NCI-H69 (cell line): ENCODE data around the gene MAD1L1.
"Not testable (repeated sequence)": the region's sequence is repeated elsewhere in the genome, so short reads cannot be mapped to it uniquely, and the experiment has no call there.

Experiments used
- DNase-seq: peaks from one replicate; lab custom pipeline; 2025; lab: John Stamatoyannopoulos, UW

MAD1L1 gene

DNA sequence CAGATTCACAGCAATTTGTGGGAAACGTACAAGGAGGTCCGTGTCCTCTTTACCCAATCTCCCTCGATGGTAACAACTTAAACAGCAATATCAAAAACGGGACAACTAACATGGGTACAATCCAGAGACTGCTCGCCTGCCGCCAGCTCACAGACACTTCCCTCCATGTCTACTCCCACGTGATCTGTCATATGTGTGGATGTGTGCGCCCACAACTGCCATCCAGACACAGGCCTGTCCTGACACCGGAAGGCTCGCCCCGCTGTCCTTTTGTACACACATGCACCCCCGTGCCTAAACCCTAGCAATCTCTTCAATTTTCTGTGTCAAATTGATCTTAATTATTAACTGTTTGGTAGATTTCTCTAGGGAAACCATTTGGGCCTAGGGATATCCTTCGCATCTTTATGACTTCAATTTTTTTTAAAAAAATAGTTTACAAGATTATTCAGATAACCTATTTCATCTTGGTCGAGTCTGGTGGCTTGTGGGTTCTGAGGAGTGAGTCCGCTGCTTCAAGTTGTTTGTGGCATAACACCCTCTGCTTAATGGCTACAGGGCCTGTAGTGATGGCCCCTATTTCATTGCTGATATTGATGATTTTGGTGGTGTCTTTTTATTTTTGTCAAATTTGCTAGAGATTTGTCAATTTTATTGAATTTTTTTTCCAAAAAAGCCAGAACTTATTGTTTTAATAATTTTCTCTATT lies 260.6 kb downstream of the MAD1L1 start:
- no peak for DNase-seq

DNA sequence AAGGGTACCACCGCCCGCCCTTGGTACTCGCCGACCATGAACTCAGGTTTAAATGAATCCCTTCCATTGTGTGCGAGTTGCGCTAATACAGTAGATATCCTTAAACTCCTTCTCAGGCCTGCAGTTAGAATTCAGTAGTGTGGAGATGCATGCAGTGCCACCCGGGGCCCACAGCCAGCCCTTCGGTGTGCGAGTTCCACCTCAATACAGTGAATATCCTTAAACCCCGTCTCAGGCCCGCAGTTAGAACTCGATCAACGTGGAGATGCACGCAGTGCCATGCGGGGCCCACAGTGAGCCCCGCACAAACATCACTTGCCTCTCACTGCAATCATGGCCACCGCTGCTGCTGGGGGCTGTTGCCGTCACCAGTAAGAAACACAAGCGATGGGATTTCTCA lies 261.9 kb downstream of the MAD1L1 start:
- DNase-seq, result no peak

DNA sequence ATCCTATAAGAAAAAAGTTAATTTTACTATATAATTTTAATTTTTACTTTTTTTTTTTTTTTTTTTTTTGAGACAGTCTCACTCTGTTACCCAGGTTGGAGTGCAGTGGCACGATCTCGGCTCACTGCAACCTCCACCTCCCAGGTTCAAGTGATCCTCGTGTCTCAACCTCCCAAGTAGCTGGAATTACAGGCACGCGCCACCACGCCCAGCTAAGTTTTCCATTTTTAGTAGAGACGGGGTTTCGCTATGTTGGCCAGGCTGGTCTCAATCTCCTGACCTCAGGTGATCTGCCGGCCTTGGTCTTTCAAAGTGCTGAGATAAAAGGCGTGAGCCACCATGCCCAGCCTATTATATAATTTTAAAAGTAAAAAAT lies 262.5 kb downstream of the MAD1L1 start:
- not testable (repeated sequence) for DNase-seq

DNA sequence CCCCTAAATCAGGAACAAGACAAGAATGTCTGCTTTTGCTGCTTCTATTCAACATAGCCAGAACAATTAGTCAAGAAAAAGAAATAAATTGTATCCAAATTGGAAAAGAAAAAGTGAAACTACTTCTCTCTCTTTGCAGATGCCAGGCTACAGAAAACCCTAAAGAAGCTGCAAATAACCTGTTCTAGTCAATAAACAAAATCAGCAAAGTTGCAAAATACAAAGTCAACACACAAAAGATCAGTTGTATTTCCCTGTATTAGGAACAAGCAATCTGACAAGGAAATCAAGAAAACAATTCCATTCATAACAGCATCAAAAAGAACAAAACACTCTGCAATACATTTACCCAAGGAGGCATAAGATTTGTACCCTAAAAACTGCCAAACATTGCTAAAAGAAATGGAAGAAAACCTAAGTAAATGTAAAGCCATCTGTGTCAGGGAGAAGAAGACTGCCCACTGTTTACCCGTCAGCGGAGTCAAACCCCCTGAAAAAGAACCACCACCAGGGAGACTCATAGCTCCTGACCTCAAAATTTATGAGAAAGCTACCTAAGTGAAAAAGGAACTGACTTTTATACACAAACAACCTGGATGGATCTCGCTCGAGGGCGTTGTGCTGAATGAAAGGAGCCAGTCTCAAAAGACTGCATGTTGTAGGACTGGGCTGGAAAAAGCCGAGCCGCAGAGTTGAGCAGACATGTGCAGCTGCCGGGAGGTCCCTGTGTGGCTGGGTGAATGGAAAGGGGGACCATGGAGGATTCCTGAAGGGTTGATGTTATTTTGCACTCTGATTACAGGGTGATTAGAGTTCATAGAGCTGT lies 263.1 kb downstream of the MAD1L1 start:
- peak; percentile 13 for DNase-seq

DNA sequence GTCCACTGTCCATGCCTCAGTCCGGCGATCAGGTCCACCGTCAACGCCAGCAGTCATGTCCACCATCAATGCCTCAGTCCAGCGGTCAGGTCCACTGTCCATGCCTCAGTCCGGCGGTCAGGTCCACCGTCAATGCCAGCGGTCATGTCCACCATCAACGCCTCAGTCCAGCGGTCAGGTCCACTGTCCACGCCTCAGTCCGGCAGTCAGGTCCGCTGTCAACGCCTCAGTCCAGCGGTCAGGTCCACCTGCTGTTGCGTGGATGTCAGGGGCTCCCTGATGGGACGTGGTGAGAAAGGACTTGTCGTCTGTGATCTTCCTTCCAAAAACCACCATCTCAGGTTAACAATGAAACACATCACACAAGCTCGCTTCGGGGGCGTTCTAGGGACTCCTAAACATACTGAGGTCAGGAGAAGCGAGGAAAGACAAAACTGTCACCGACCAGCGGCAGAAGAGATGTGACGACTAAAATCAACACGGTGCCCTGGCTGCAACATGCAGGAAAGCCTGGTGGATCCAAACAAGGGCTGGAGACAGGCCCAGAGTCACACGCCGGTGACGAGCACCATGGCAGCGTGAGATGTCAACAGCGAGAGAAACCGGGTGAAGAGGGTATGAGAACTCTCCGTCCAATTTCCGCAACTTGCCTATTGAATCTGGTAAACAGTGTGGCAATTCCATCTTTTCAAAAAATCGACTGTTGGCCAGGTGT lies 264.2 kb downstream of the MAD1L1 start:
- DNase-seq, result no peak

DNA sequence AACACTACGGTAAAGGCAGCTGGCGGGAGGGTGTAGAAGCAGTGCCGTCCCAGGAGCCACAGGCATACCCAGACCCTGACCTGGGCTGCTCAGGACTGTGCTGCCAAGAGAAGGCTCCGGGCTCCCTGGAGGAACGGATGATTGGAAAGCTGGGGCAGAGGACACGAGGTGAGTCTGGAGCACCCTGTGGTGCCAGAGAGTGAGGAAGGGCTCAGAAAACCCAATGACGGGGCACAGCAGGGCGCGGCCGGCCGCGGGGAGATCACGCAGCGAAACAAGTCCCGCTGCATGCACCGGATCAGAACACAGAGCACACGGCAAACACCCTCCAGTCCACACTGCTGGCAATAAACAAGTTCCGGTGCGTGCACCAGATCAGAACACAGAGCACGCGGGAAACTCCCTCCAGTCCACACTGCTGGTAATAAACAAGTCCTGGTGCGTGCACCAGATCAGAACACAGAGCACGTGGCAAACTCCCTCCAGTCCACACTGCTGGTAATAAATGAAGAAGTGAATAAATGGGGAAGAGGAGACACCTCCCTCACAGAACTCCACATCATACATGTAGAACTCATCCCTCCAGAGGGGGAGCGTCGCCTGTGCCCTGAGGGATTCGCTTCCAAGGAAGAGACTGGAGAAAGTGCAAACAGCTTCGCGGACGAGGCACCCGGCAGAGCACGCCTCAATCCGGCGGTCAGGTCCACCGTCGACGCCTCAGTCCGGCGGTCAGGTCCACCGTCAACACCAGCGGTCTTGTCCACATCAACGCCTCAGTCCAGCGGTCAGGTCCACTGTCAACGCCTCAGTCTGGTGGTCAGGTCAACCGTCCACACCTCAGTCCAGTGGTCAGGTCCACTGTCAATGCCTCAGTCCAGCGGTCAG lies 265.0 kb downstream of the MAD1L1 start:
- DNase-seq, result no peak

DNA sequence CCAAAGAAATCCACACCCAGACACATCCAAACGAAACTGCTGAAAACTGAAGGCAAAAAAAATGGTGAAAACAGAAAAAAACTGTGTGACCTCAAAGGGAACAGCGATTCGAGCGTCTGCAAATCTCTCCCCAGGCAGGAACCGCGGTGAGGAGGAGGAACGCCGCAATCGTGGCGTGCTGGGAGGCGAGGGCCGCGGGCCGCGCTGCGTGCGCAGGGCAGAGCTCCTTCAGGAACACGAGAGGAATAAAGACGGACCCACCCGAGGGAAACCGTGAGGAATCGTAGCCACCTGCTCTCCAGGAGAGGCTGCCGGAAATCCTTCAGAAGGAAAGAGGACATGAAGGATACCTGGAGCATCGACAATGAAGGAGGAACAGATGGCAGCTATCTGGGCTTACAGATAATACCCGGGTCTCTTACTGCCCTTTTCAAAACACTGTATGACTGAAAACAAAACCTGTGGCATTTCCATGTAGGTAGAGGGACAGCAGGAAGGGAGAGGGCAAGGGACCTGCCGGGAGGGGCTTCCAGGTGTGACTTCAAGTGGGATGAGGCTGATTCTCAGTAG lies 266.0 kb downstream of the MAD1L1 start:
- peak; percentile 63 for DNase-seq

DNA sequence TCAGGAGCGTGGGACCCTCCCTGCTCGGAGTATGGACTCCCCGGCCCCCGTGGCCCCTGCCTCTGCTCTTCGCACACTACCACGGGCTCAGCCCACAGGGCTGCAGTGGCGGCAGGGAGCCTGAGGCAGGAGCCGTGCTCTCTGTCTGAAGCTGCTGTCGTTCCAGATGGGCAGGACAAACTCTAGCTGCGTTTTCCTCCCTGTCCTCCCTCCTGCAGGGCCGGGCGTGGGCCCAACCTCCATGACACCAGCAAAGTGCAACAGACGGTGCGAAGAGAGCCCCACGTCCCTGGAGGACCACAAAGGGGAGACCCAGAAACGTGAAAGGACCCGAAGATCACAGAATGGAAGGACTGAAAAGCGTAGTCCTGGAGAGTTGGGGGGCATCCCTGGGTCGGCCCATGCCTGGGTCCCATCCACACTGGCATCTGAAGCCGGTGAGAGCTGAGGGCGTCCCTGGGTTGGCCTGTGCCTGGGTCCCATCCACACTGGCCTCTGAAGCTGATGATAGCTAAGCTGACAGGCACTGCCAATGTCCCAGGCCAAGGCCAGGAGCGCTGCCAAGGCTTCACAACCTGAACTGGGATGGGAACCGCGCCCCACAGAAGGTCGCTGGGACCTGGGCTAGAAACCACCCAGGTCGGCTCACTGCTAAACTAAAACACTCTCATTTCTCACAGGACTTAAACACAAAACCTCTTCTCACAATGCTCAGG lies 267.0 kb downstream of the MAD1L1 start:
- no peak for DNase-seq

DNA sequence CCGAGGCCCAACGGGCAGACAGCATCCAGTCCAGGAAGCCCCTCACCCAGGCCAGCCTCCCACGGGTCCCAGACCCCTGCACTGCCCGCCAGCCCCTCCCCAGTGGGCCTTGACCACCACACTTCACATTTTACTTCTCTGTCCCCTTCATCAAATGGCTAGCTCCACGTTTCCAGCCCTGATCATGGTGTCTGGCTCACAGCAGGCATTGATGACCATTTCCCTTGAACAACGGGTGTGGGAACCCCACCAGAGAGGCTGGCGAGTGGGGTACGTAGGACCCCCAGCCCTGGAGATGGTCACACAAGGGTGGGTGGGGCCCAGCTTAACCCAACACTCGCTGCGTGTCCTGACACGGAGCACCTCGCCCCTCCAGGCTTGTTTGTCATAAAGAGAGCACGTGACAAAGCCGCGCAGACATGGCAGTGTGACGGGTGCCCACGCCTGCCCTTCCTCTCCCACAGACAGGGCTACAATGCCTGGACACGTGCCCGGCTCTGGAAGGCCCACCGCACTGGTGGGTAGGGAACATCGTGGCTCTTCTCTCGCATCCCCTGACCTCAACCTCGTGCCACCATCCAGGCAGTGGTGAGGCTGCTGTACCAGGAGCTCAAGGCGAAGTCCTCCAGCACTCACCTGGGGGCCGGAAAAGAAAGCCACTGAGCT lies 267.7 kb downstream of the MAD1L1 start:
- no peak for DNase-seq

DNA sequence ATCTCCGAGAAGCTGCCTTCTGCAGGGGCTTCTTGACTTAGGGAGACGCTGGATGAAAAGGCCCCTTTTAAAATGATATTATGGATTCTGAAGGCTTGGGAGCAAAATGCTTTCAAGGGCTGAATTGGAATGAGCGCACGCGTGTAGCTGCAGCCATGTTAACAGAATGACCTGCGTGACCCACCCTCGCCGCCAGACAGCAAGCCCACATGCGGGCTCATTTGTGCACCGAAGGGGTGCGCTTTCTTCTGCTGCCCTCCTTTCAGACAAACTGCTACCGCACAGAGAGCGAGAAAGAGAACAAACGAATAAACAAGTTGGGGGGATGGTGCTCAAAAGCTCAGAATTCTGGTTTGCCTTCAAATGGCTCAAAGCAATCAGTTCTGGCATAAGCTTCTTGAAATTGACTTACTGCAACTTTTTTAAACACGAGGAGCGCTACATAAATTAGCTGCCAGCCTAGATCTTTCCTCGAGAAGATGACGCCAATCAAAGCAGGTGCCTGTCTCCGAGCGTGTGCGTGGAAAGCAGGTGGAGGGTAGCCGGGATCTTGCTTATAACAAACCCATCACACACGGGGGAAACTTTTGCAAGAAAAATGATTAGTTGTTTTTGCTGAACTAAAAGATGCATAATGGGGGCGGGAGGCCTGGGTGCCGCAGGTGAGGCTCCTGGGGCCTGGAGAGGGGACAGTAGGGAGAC lies 268.4 kb downstream of the MAD1L1 start:
- no peak for DNase-seq

DNA sequence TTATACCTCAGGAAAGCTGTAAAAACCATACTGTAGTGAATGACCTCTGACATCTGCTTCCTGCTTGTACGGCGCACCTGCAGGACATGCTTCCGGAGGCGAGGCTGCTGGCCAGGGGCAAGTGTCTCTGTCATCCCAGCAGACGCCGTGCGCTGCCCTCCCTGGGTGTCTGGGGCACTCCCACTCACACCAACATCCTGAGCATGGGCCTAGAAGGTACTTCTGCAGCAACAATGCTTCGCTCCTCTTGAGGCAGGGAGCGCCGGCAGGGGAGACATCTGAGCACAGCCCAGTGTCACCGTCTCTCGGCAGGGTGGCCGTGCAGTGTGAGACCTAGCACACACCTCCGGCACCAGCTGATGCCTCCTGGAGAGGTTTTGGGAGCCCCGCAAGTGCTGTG lies 269.2 kb downstream of the MAD1L1 start:
- DNase-seq, result no peak

DNA sequence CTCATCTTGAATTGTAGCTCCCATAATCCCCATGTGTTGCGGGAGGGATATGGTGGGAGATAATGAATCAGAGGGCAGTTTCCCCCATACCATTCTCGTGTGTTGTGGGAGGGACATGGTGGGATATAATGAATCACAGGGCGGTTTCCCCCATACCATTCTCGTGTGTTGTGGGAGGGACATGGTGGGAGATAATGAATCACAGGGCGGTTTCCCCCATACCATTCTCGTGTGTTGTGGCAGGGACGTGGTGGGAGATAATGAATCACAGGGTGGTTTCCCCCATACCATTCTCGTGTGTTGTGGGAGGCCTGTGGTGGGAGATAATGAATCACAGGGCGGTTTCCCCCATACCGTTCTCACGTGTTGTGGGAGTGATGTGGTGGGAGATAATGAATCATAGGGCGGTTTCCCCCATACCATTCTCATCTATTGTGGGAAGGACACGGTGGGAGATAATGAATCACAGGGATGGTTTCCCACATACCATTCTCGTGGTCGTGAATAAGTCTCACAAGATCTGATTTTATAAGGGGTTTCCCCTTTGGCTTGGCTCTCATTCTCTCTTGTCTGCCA lies 271.0 kb downstream of the MAD1L1 start:
- DNase-seq, result no peak

DNA sequence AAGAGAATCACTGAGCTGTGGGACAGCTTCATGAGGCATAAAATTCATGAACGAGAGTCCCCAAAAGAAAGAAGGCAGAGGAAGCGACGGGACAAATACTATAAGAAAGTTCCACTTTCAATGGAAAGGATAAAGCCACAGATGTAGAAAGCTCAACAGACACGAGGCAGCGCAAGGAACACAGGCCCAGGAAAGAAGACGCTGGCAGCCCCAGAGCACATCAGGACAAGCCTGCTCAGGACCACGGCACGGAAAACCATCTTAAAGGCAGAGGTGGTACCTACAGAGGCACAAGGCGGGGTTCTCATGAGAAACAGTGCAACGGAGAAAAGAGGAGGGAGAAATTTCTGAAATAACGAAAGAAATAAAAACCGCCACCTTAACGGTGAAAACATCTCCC lies 273.4 kb downstream of the MAD1L1 start:
- no peak for DNase-seq

DNA sequence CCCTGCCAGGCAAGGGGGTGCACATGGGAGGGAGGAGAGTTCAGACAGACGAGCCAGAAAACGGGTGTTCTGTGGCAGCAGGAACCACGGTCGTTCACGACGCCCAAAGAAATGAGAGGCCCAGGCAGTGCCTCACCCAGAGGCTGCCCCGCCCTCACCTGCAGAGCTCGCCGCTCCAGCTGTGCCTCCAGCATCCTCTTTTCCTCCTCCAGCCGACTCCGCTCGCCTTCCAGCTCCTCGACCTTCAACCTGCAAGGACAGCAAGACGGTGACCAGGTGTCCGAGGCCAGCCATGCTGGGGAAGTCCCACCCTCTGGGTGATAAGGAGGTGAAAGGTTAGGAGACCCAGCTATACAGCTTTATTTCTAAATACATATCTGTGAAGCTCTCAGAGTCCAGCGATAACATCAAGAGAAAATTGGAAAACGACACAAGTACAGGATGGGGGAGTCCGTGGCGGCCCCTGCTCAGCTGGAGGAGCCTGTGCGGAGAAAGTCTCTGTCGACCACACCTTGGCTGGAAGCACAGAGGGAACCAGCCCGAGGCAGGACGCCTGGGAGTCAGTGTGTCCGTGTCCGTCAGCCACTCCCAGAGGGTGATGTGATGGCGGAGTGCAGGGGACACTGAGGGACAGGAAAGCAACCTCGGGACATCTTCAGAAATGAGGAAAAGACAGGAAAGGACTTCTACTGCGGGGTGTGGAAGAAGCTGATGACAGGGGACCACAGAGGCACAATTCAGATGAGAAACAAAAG lies 275.1 kb downstream of the MAD1L1 start:
- DNase-seq, result no peak

DNA sequence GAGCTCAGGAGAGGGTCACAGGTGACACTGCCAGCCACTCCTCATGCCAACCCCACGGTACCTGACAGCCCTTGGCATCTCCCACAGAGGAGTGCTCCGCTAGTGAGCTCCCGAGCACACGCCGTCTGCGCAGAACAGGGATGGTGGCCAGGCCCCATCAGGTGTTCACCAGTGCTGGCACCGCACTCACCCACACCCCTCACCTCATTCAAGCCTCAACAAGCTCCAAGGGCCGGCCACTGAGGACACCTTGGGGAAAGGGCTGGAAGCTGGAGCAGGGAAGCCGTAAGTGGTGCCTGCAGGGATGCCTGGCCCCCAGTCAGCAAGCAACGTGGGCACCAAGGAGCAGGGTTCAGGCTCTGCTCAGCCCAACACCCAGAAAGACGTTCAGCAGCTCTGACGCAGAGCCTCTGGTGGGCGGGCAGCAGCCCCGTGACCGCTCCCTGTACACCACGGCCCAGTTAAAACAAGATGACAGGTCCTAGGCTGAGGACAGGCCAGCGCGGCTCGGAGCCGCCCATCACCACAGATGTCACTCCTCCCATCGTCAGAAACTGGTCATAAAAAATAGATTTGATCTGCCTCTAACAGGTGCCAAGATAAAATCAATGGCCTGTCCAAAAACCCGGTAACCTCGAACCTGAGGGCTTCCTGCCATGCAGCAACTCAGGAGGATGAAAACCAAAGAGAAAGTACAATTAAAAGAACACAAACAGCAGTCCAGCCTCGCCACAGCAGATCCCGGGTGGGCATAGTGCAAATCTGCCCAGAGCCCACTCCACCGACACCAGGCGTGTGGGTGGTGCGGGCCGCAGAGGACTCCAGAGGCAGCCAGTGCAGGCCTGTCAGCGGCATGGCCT lies 275.9 kb downstream of the MAD1L1 start:
- DNase-seq, result no peak

DNA sequence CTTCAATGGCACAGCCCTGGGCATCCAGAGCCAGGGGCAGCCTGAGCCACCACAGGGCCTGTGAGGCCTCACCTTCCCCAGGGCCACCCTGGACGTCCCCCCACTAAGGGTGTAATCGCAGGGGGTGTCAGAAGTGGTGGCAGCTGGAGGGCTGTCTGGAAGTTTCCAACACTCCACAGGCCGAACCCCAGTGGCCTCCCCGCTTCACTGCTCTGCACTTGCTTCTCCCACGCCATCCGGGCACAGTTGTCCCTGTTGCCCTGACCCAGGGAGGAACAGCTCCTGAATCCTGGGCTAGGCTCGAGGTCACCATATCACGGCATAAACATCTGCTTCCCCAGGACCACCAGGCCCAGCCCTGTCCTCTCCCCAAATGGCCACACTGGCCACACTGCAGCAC lies 276.6 kb downstream of the MAD1L1 start:
- no peak for DNase-seq

DNA sequence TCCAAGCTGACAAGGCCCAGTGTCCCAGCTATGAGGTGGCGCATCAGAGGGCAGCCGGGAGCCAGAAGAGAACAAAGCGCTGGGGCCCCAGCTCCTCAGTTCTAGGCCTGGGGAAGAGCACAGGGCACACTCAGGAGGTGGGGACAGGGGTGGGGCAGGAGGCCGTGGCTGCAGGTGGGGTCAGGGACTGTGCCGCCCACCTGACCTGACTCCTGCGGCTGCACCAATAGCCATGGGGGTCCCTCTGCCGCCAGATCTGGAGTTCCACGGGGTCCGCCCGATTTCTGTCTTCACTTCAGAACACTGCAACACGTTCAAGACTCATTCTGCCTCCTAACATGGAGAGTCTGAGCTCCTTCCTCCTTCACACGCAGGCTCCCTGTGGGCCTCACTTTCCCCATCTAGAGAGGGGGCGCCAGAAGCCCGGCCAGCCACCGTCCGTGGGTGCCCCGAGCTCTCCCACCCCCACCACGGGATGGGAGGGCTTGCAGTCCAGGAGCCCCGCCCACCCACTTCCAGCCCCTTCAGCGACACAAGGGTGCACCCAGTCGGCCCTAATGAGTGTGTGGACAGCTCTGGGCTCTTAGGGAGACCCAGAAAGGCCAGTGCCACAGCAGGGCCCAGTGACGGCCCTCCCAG lies 278.3 kb downstream of the MAD1L1 start:
- no peak for DNase-seq
